ENCODE results near the gene CEP112. TPM values are rescaled to one million over a fixed set of nuclear protein-coding genes. Genes with fewer than 3 reads are reported as not detected.

CEP112 gene
- total and polyA plus RNA-seq, 8 donors = 8.4 to 11.4 (median 9.8) TPM

DNA sequence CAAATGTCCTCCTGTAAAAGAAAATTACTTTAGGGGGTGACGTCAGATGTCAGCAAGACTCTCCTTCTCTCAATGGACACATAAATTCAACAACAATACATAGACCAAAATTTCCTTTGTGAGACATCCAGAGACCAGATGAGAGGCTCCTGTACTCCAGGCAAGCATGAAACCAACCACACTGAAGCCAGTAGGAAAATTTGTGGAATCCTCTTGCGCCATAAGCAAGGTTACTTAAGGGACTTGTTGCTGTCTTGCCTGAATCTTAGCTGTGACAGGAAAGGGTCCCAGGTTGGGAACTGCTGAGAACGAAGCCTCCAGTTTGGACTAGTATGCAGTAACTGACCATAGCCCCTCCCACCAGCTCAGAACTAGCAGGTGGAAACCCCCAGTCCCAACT, 56.0 kb downstream of the CEP112 start:
- 91 to 96% methylated on average over 3 of the region's 3 CpGs for WGBS, 2 donors
- H3K4me3 ChIP-seq = no peak overlapping the region
- H3K27ac ChIP-seq = no peak overlapping the region
- DNase-seq (no peak), FAIRE-seq (no peak), ATAC-seq (no peak)
- no peaks in the 10 kb centered on the region for H3K9me3 ChIP-seq
- H3K27me3 ChIP-seq = no peaks in the 10 kb centered on the region
- TF ChIP-seq, protein P1, sequence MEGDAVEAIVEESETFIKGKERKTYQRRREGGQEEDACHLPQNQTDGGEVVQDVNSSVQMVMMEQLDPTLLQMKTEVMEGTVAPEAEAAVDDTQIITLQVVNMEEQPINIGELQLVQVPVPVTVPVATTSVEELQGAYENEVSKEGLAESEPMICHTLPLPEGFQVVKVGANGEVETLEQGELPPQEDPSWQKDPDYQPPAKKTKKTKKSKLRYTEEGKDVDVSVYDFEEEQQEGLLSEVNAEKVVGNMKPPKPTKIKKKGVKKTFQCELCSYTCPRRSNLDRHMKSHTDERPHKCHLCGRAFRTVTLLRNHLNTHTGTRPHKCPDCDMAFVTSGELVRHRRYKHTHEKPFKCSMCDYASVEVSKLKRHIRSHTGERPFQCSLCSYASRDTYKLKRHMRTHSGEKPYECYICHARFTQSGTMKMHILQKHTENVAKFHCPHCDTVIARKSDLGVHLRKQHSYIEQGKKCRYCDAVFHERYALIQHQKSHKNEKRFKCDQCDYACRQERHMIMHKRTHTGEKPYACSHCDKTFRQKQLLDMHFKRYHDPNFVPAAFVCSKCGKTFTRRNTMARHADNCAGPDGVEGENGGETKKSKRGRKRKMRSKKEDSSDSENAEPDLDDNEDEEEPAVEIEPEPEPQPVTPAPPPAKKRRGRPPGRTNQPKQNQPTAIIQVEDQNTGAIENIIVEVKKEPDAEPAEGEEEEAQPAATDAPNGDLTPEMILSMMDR (IDR thresholded peaks at IDR 0.05) = no peak
- H3K36me3 ChIP-seq = peaks cover 0 to 3% (median 0%) of the 10 kb centered on the region in 3 donors
- intact Hi-C loops (cut with DNase I) = no loop called here
- H3K4me1 ChIP-seq = no peaks in the 10 kb centered on the region

DNA sequence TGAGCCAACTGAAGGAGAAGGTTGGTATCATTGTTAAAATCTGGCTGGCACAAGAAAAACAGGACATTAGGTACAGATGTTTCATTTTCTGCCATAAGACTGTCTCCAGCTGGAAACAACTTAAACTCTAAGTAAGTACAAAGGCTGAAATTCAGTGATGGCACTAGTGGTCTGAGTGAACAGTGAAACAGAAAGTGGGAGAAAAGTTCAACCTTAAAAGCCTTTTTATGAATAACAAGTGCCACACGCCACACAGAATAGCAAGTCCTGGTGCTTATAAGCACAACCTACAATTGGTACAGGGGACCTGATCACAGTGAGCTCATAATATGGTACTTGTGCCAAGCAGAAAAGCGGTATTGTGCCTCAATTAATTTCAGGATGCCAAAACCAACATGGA, 56.7 kb downstream of the CEP112 start:
- Histone ChIP-seq H3K9me3 (no peaks in the 10 kb centered on the region), H3K36me3 (peaks cover 0 to 3% (median 0%) of the 10 kb centered on the region in 3 donors), H3K27ac (no peak overlapping the region), H3K4me1 (no peaks in the 10 kb centered on the region), H3K27me3 (no peaks in the 10 kb centered on the region), H3K4me3 (no peak overlapping the region)
- TF ChIP-seq, protein P1 (IDR thresholded peaks at IDR 0.05) = no peak
- no peak for ATAC-seq
- FAIRE-seq = no peak
- intact Hi-C loops (cut with DNase I) = no loop called here
- DNase-seq = no peak
- WGBS, 2 donors = 91 to 93% methylated on average over 2 of the region's 2 CpGs

GRCh38 chr17:66129759-66130158, 62.2 kb downstream of the CEP112 start:
- H3K27me3 ChIP-seq = no peaks in the 10 kb centered on the region
- TF ChIP-seq, protein P1 (IDR thresholded peaks at IDR 0.05) = no peak
- 87 to 93% methylated on average over 4 of the region's 4 CpGs for whole genome bisulfite sequencing, 2 donors
- ATAC-seq (no peak), FAIRE-seq (no peak), DNase-seq (no peak)
- no peaks in the 10 kb centered on the region for H3K4me1 ChIP-seq
- H3K4me3 ChIP-seq = no peak overlapping the region
- H3K9me3 ChIP-seq = no peaks in the 10 kb centered on the region
- H3K36me3 ChIP-seq = peaks cover 0 to 3% (median 0%) of the 10 kb centered on the region in 3 donors
- no peak overlapping the region for H3K27ac ChIP-seq
- intact Hi-C loops (cut with DNase I) = no loop called here

DNA sequence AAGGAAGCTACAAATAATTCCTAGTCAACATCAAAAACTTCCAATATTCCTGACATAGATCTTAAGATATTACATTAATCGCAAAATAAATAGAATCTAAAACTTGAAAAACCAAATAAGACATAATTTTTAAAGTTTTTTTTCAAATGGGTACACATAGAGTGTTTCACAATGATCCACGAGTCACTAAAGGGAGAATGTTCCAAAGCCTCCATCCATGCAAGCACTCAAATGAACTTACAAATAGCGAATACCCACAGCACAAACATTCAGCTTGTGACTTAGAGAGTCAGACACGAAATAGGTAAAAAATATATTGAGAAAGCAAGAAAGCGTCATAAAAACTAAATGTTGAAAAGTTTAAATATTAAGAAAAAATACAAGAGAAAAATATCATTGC, 65.7 kb downstream of the CEP112 start:
- Histone ChIP-seq H3K4me3 (no peak overlapping the region), H3K27me3 (no peaks in the 10 kb centered on the region), H3K9me3 (no peaks in the 10 kb centered on the region), H3K27ac (no peak overlapping the region), H3K36me3 (no peaks in the 10 kb centered on the region), H3K4me1 (no peaks in the 10 kb centered on the region)
- TF ChIP-seq, protein P1 (IDR thresholded peaks at IDR 0.05) = no peak
- FAIRE-seq (peak; percentile 56), ATAC-seq (no peak), DNase-seq (no peak)
- intact Hi-C loops (cut with DNase I) = no loop called here
- WGBS, 2 donors = 93 to 95% methylated on average over 5 of the region's 5 CpGs

- TF ChIP-seq, protein P1 (IDR thresholded peaks at IDR 0.05) = no peak
- no peaks in the 10 kb centered on the region for H3K36me3 ChIP-seq
- H3K9me3 ChIP-seq = no peaks in the 10 kb centered on the region
- H3K27me3 ChIP-seq = no peaks in the 10 kb centered on the region
- WGBS, 2 donors = 96 to 100% methylated on average over 1 of the region's 1 CpG
- no peaks in the 10 kb centered on the region for H3K4me1 ChIP-seq
- ATAC-seq (no peak), DNase-seq (no peak), FAIRE-seq (no peak)
- intact Hi-C loops (cut with DNase I) = no loop called here
- H3K27ac ChIP-seq = no peak overlapping the region
- no peak overlapping the region for H3K4me3 ChIP-seq
Observed at GRCh38 chr17:66123163-66123562, 68.8 kb downstream of the CEP112 start.
